ENCODE results near the gene RDH12. TPM values are rescaled to one million over a fixed set of nuclear protein-coding genes. Genes with fewer than 3 reads are reported as not detected.

The RDH12 gene
- total RNA-seq, 2 experiments from 2014 or later, result not detected

GRCh38 chr14:67756496-67756895 is 54.8 kb downstream of the RDH12 start:
- Mint-ChIP-seq H3K36me3 (peaks cover 10% of the 10 kb centered on the region), H3K27ac (no peak overlapping the region), H3K27me3 (no peaks in the 10 kb centered on the region), H3K9me3 (no peaks in the 10 kb centered on the region), H3K4me1 (no peaks in the 10 kb centered on the region), H3K4me3 (no peak overlapping the region)
- DNase-seq, result no peak

- Mint-ChIP-seq H3K4me1 (no peaks in the 10 kb centered on the region), H3K27ac (no peak overlapping the region), H3K9me3 (no peaks in the 10 kb centered on the region), H3K27me3 (no peaks in the 10 kb centered on the region), H3K4me3 (no peak overlapping the region), H3K36me3 (peaks cover 9% of the 10 kb centered on the region)
- DNase-seq, result no peak
These were observed 55.5 kb downstream of the RDH12 start for GRCh38 chr14:67757175-67757574.

GRCh38 chr14:67759916-67760315 is 58.2 kb downstream of the RDH12 start:
- no peak for DNase-seq
- Mint-ChIP-seq H3K9me3 (no peaks in the 10 kb centered on the region), H3K36me3 (peaks cover 7% of the 10 kb centered on the region), H3K4me3 (no peak overlapping the region), H3K27me3 (no peaks in the 10 kb centered on the region), H3K27ac (no peak overlapping the region), H3K4me1 (no peaks in the 10 kb centered on the region)

- Mint-ChIP-seq H3K4me1 (no peaks in the 10 kb centered on the region), H3K27me3 (no peaks in the 10 kb centered on the region), H3K4me3 (no peak overlapping the region), H3K27ac (no peak overlapping the region), H3K9me3 (no peaks in the 10 kb centered on the region), H3K36me3 (peaks cover 7% of the 10 kb centered on the region)
- DNase-seq, result no peak
These were observed 60.4 kb downstream of the RDH12 start for GRCh38 chr14:67762051-67762450.

- Mint-ChIP-seq H3K36me3 (peaks cover 7% of the 10 kb centered on the region), H3K4me3 (no peak overlapping the region), H3K4me1 (no peaks in the 10 kb centered on the region), H3K27ac (no peak overlapping the region), H3K9me3 (no peaks in the 10 kb centered on the region), H3K27me3 (no peaks in the 10 kb centered on the region)
- DNase-seq, result no peak
These were observed 61.6 kb downstream of the RDH12 start for GRCh38 chr14:67763158-67763822.

- Mint-ChIP-seq H3K4me3 (no peak overlapping the region), H3K4me1 (no peaks in the 10 kb centered on the region), H3K27ac (no peak overlapping the region), H3K27me3 (no peaks in the 10 kb centered on the region), H3K36me3 (peaks cover 12% of the 10 kb centered on the region), H3K9me3 (no peaks in the 10 kb centered on the region)
- DNase-seq, result no peak
These were observed 62.8 kb downstream of the RDH12 start for GRCh38 chr14:67764496-67764895.

- Mint-ChIP-seq H3K36me3 (peaks cover 16% of the 10 kb centered on the region), H3K27me3 (no peaks in the 10 kb centered on the region), H3K4me1 (no peaks in the 10 kb centered on the region), H3K9me3 (no peaks in the 10 kb centered on the region), H3K27ac (no peak overlapping the region), H3K4me3 (no peak overlapping the region)
- DNase-seq, result no peak
These were observed 63.6 kb downstream of the RDH12 start for GRCh38 chr14:67765192-67765834.

- H3K4me1 Mint-ChIP-seq, result no peaks in the 10 kb centered on the region
- no peaks in the 10 kb centered on the region for H3K27me3 Mint-ChIP-seq
- no peak overlapping the region for H3K4me3 Mint-ChIP-seq
- H3K9me3 Mint-ChIP-seq, result no peaks in the 10 kb centered on the region
- no peak overlapping the region for H3K27ac Mint-ChIP-seq
- H3K36me3 Mint-ChIP-seq, result peaks cover 16% of the 10 kb centered on the region
- DNase-seq, result no peak
These were observed 64.5 kb downstream of the RDH12 start for GRCh38 chr14:67766035-67766680.

- Mint-ChIP-seq H3K36me3 (peaks cover 23% of the 10 kb centered on the region), H3K4me1 (no peaks in the 10 kb centered on the region), H3K4me3 (no peak overlapping the region), H3K27me3 (no peaks in the 10 kb centered on the region), H3K27ac (no peak overlapping the region), H3K9me3 (no peaks in the 10 kb centered on the region)
- DNase-seq, result no peak
These were observed 66.5 kb downstream of the RDH12 start for GRCh38 chr14:67768219-67768618.

- H3K4me3 Mint-ChIP-seq, result no peak overlapping the region
- H3K4me1 Mint-ChIP-seq, result no peaks in the 10 kb centered on the region
- H3K36me3 Mint-ChIP-seq, result peaks cover 27% of the 10 kb centered on the region
- no peak for DNase-seq
- no peaks in the 10 kb centered on the region for H3K9me3 Mint-ChIP-seq
- no peaks in the 10 kb centered on the region for H3K27me3 Mint-ChIP-seq
- no peak overlapping the region for H3K27ac Mint-ChIP-seq
These were observed 72.2 kb downstream of the RDH12 start for GRCh38 chr14:67773844-67774377.

GRCh38 chr14:67776653-67777322 is 75.1 kb downstream of the RDH12 start:
- Mint-ChIP-seq H3K27me3 (no peaks in the 10 kb centered on the region), H3K36me3 (peaks cover 12% of the 10 kb centered on the region), H3K4me3 (no peak overlapping the region), H3K27ac (no peak overlapping the region), H3K4me1 (no peaks in the 10 kb centered on the region), H3K9me3 (no peaks in the 10 kb centered on the region)
- DNase-seq, result no peak

GRCh38 chr14:67778792-67779191 is 77.1 kb downstream of the RDH12 start:
- H3K4me3 Mint-ChIP-seq, result no peak overlapping the region
- no peak for DNase-seq
- H3K9me3 Mint-ChIP-seq, result no peaks in the 10 kb centered on the region
- H3K36me3 Mint-ChIP-seq, result peaks cover 6% of the 10 kb centered on the region
- no peaks in the 10 kb centered on the region for H3K4me1 Mint-ChIP-seq
- H3K27ac Mint-ChIP-seq, result no peak overlapping the region
- H3K27me3 Mint-ChIP-seq, result no peaks in the 10 kb centered on the region

GRCh38 chr14:67782090-67782489 is 80.4 kb downstream of the RDH12 start:
- peaks cover 10% of the 10 kb centered on the region for H3K36me3 Mint-ChIP-seq

More at GRCh38 chr14:67782090-67782489, 80.4 kb downstream of the RDH12 start:
- H3K27ac Mint-ChIP-seq, result no peak overlapping the region
- no peak for DNase-seq
- H3K9me3 Mint-ChIP-seq, result no peaks in the 10 kb centered on the region
- no peak overlapping the region for H3K4me3 Mint-ChIP-seq
- no peaks in the 10 kb centered on the region for H3K4me1 Mint-ChIP-seq
- no peaks in the 10 kb centered on the region for H3K27me3 Mint-ChIP-seq
